SK-N-SH treated with all-trans-retinoic acid at 6 μM for 48 hours (cell line): ENCODE data around the gene CENPF.
"Not testable (repeated sequence)": the region's sequence is repeated elsewhere in the genome, so short reads cannot be mapped to it uniquely, and the experiment has no call there.

Experiments
- ATAC-seq: fragments of 200-7000 bp; cut with Tn5 transposase; 3 replicates; pipeline ENCODE4 v1.9.1; 2020; ENCODE audit warnings: mild to moderate bottlenecking, moderate library complexity
- ARNTL ChIP-seq: fragments of 450-650 bp; formaldehyde crosslinking; IDR thresholded peaks from 2 replicates; pipeline ENCODE4 v1.5.0; 2020; ENCODE audit warnings: low read depth, mild to moderate bottlenecking, moderate library complexity, borderline replicate concordance
- BACH2 ChIP-seq: fragments of 250-450 bp; sonication (Bioruptor Pico); IDR thresholded peaks from 2 replicates; pipeline ENCODE4 v1.9.0; 2021; ENCODE audit warnings: mild to moderate bottlenecking, borderline replicate concordance
- CREB5 ChIP-seq: fragments of 250-450 bp; sonication (Bioruptor Pico); IDR thresholded peaks from 2 replicates; pipeline ENCODE4 v1.5.1; 2020; ENCODE audit warnings: low read depth, mild to moderate bottlenecking, moderate library complexity
- CSDC2 ChIP-seq: fragments of 250-450 bp; sonication (Bioruptor Pico); IDR thresholded peaks from 2 replicates; pipeline ENCODE4 v1.5.0; 2020; ENCODE audit warnings: mild to moderate bottlenecking, moderate library complexity
- CSRNP3 ChIP-seq: fragments of 250-450 bp; sonication (Bioruptor Pico); IDR thresholded peaks from 2 replicates; pipeline ENCODE4 v1.5.1; 2021; ENCODE audit warnings: mild to moderate bottlenecking, moderate library complexity
- ESRRG ChIP-seq: fragments of 250-450 bp; sonication (Bioruptor Pico); IDR thresholded peaks from 2 replicates; pipeline ENCODE4 v1.6.1; 2021; ENCODE audit warnings: mild to moderate bottlenecking
- GLIS3 ChIP-seq: fragments of 250-450 bp; sonication (Bioruptor Pico); IDR thresholded peaks from 2 replicates; pipeline ENCODE4 v1.5.0; 2020; ENCODE audit warnings: mild to moderate bottlenecking, moderate library complexity
- ISL1 ChIP-seq: fragments of 250-450 bp; sonication (Bioruptor Pico); IDR thresholded peaks from 2 replicates; pipeline ENCODE4 v2.1.2; 2022; ENCODE audit warnings: mild to moderate bottlenecking, moderate library complexity
- OSR1 ChIP-seq: fragments of 250-450 bp; sonication (Bioruptor Pico); IDR thresholded peaks from 2 replicates; pipeline ENCODE4 v1.8.0; 2022; ENCODE audit warnings: moderate library complexity, mild to moderate bottlenecking, inconsistent platforms
- PATZ1 ChIP-seq: fragments of 250-450 bp; sonication (Bioruptor Pico); IDR thresholded peaks from 2 replicates; pipeline ENCODE4 v1.8.0; 2020; ENCODE audit warnings: mild to moderate bottlenecking, moderate library complexity, borderline replicate concordance
- PPARA ChIP-seq: fragments of 250-450 bp; sonication (Bioruptor Pico); IDR thresholded peaks from 2 replicates; pipeline ENCODE4 v1.5.0; 2020; ENCODE audit warnings: mild to moderate bottlenecking, borderline replicate concordance
- RARB ChIP-seq: fragments of 250-450 bp; sonication (Bioruptor Pico); IDR thresholded peaks from 2 replicates; pipeline ENCODE4 v1.8.0; 2021; ENCODE audit warnings: mild to moderate bottlenecking, moderate library complexity
- SNAI2 ChIP-seq: fragments of 250-450 bp; sonication (Bioruptor Pico); IDR thresholded peaks from 2 replicates; pipeline ENCODE4 v1.5.0; 2020; ENCODE audit warnings: mild to moderate bottlenecking, moderate library complexity
- TCF4 ChIP-seq: fragments of 250-450 bp; sonication (Bioruptor Pico); IDR thresholded peaks from 2 replicates; pipeline ENCODE4 v1.8.0; 2021; ENCODE audit warnings: mild to moderate bottlenecking, moderate library complexity, borderline replicate concordance
- TOX ChIP-seq: fragments of 250-450 bp; sonication (Bioruptor Pico); IDR thresholded peaks from 2 replicates; pipeline ENCODE4 v1.8.0; 2021; ENCODE audit warnings: mild to moderate bottlenecking, moderate library complexity, borderline replicate concordance
- ZC3H10 ChIP-seq: fragments of 250-450 bp; sonication (Bioruptor Pico); IDR thresholded peaks from 2 replicates; pipeline ENCODE4 v1.5.1; 2021; ENCODE audit warnings: mild to moderate bottlenecking, moderate library complexity
- ZFP3 ChIP-seq: fragments of 250-450 bp; sonication (Bioruptor Pico); IDR thresholded peaks from 2 replicates; pipeline ENCODE4 v1.5.0; 2020; ENCODE audit warnings: mild to moderate bottlenecking, moderate library complexity
- ZFP30 ChIP-seq: fragments of 450-650 bp; formaldehyde crosslinking; IDR thresholded peaks from 2 replicates; pipeline ENCODE4 v1.5.0; 2022; ENCODE audit warnings: mild to moderate bottlenecking, moderate library complexity
- ZNF565 ChIP-seq: fragments of 450-650 bp; formaldehyde crosslinking; conservative IDR thresholded peaks from 2 replicates; pipeline ENCODE4 v1.5.0; 2020; ENCODE audit warnings: low read depth, mild to moderate bottlenecking, moderate library complexity
- ZNF70 ChIP-seq: fragments of 450-650 bp; formaldehyde crosslinking; IDR thresholded peaks from 2 replicates; pipeline ENCODE4 v1.5.0; 2020; ENCODE audit warnings: mild to moderate bottlenecking, moderate library complexity
- ZNF8 ChIP-seq: fragments of 450-650 bp; formaldehyde crosslinking; IDR thresholded peaks from 2 replicates; pipeline ENCODE4 v1.5.0; 2020; ENCODE audit warnings: mild to moderate bottlenecking, moderate library complexity
- TF ChIP-seq, protein P1 (sequence below): fragments of 250-450 bp; sonication (Bioruptor Pico); IDR thresholded peaks from 2 replicates; pipeline ENCODE4 v1.5.0; 2020; ENCODE audit warnings: mild to moderate bottlenecking, moderate library complexity
- TF ChIP-seq, protein P2 (sequence below): fragments of 250-450 bp; sonication (Bioruptor Pico); IDR thresholded peaks from 2 replicates; pipeline ENCODE4 v1.8.0; 2021; ENCODE audit warnings: low read depth, mild to moderate bottlenecking, moderate library complexity, borderline replicate concordance

CENPF gene

GRCh38 chr1:214673576-214673975 lies 70.6 kb downstream of the CENPF start:
- ATAC-seq, result no peak
- TF ChIP-seq PPARA (CRISPR knock-in tag) (no peak), ZFP3 (CRISPR knock-in tag) (no peak), PATZ1 (CRISPR knock-in tag) (no peak), CSRNP3 (CRISPR knock-in tag) (no peak), GLIS3 (no peak), CSDC2 (no peak), RARB (CRISPR knock-in tag) (no peak), TOX (no peak), ISL1 (no peak), ZNF8 (CRISPR knock-in tag) (no peak), TCF4 (CRISPR knock-in tag) (no peak), ZFP30 (CRISPR knock-in tag) (no peak), BACH2 (no peak), SNAI2 (CRISPR knock-in tag) (no peak), ESRRG (CRISPR knock-in tag) (no peak), ZNF565 (no peak), ARNTL (CRISPR knock-in tag) (no peak), ZC3H10 (no peak), CREB5 (CRISPR knock-in tag) (no peak)
- TF ChIP-seq, protein P1, sequence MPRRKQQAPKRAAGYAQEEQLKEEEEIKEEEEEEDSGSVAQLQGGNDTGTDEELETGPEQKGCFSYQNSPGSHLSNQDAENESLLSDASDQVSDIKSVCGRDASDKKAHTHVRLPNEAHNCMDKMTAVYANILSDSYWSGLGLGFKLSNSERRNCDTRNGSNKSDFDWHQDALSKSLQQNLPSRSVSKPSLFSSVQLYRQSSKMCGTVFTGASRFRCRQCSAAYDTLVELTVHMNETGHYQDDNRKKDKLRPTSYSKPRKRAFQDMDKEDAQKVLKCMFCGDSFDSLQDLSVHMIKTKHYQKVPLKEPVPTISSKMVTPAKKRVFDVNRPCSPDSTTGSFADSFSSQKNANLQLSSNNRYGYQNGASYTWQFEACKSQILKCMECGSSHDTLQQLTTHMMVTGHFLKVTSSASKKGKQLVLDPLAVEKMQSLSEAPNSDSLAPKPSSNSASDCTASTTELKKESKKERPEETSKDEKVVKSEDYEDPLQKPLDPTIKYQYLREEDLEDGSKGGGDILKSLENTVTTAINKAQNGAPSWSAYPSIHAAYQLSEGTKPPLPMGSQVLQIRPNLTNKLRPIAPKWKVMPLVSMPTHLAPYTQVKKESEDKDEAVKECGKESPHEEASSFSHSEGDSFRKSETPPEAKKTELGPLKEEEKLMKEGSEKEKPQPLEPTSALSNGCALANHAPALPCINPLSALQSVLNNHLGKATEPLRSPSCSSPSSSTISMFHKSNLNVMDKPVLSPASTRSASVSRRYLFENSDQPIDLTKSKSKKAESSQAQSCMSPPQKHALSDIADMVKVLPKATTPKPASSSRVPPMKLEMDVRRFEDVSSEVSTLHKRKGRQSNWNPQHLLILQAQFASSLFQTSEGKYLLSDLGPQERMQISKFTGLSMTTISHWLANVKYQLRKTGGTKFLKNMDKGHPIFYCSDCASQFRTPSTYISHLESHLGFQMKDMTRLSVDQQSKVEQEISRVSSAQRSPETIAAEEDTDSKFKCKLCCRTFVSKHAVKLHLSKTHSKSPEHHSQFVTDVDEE (CRISPR knock-in tag), result no peak

- ATAC-seq, result not testable (repeated sequence)
Measured at GRCh38 chr1:214675524-214675923, 72.5 kb downstream of the CENPF start.

DNA sequence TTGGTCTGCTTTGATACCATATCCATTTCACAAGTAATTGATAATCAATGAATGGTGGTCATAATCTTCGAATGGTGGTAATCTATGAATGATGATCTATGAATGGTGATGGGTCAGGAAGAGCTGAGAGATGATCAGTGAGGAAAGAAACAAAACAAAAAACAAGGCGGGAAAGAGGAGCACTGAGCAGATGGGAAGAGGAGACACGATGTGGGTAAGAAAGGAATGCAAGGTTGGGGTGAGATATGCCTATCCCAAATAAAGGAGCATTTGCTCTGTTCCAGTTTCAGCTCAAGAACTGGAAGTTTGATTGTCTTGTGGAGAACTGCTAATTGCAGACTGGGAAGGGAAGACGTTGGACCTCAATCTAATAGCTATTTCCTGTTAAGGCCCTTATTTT lies 73.8 kb downstream of the CENPF start:
- TF ChIP-seq ZNF70 (no peak), SNAI2 (CRISPR knock-in tag) (no peak), ZFP3 (CRISPR knock-in tag) (no peak), ZNF8 (CRISPR knock-in tag) (no peak), PPARA (CRISPR knock-in tag) (no peak), ARNTL (CRISPR knock-in tag) (no peak), ZNF565 (no peak), BACH2 (no peak), TOX (no peak), CSDC2 (no peak), CREB5 (CRISPR knock-in tag) (no peak), ZFP30 (CRISPR knock-in tag) (no peak), GLIS3 (no peak), TCF4 (CRISPR knock-in tag) (no peak), RARB (CRISPR knock-in tag) (no peak), OSR1 (CRISPR knock-in tag) (no peak), ISL1 (no peak)
- TF ChIP-seq, protein P1 (CRISPR knock-in tag), result no peak
- TF ChIP-seq, protein P2, sequence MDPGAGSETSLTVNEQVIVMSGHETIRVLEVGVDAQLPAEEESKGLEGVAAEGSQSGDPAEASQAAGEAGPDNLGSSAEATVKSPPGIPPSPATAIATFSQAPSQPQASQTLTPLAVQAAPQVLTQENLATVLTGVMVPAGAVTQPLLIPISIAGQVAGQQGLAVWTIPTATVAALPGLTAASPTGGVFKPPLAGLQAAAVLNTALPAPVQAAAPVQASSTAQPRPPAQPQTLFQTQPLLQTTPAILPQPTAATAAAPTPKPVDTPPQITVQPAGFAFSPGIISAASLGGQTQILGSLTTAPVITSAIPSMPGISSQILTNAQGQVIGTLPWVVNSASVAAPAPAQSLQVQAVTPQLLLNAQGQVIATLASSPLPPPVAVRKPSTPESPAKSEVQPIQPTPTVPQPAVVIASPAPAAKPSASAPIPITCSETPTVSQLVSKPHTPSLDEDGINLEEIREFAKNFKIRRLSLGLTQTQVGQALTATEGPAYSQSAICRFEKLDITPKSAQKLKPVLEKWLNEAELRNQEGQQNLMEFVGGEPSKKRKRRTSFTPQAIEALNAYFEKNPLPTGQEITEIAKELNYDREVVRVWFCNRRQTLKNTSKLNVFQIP (CRISPR knock-in tag), result no peak
- no peak for ATAC-seq
